PC-9 (cell line): Measurements from ENCODE around the gene AP1G2.

Source experiments
- CTCF ChIP-seq: fragments of 200-600 bp; sonication (generic); conservative IDR thresholded peaks from 2 replicates; pipeline ENCODE4 v1.6.1; 2017; ENCODE audit warnings: mixed run types, antibody characterized with exemption, mild to moderate bottlenecking, moderate library complexity
- EZH2 ChIP-seq: fragments of 200-600 bp; sonication (generic); IDR thresholded peaks from 2 replicates; pipeline ENCODE4 v1.8.0; 2017; ENCODE audit warnings: antibody characterized with exemption, low read depth

DNA sequence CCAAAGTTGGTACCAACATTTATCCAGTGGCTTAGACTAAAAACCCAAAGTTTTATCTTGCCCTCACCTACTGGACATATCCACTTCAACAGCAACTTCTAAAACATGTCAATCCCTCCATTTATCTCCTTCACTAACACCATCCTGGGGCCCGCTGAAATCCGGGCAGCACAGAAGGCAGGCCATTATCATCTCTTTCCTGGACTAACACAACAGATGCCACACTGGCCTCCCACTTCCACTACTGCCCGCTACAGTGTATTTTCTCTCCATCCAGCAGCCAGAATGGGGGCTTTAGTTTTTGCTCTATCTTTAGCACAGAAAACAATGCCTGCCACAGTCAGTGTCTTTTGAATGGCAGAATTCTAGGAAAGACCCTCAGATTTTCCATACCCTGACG is 31.6 kb downstream of the AP1G2 start:
- TF ChIP-seq CTCF (no peak), EZH2 (no peak)
